Stimulated activated effector memory CD8-positive, alpha-beta T cell treated with anti-CD3 and anti-CD28 coated beads, Interleukin-12 subunit alpha, Interleukin-12 subunit beta, amount 100 ng/mL, for 72 hours (primary cell): ENCODE results near the gene HSPG2.
"Not testable (repeated sequence)": the region's sequence is repeated elsewhere in the genome, so short reads cannot be mapped to it uniquely, and the experiment has no call there.

ENCODE experiments used
- ATAC-seq: fragments of 150-1000 bp; cut with Tn5 transposase; 2 replicates; pipeline ENCODE4 v1.10.0; 2021
- DNase-seq, 2 donors: peaks; one replicate each; pipeline ENCODE4 v3.0.0; 2021 to 2022; ENCODE audit warnings: low spot score in 2 of 2
- H3K27ac Mint-ChIP-seq: one replicate; pipeline ENCODE4 v1.8.0; 2022; ENCODE audit warnings: mild to moderate bottlenecking, mixed read lengths
- H3K36me3 Mint-ChIP-seq: one replicate; pipeline ENCODE4 v1.8.0; 2022; ENCODE audit warnings: mild to moderate bottlenecking, mixed read lengths
- H3K4me1 Mint-ChIP-seq: one replicate; pipeline ENCODE4 v1.8.0; 2022; ENCODE audit warnings: mixed read lengths
- H3K4me3 Mint-ChIP-seq: one replicate; pipeline ENCODE4 v1.8.0; 2022; ENCODE audit warnings: mild to moderate bottlenecking, mixed read lengths
- H3K9me3 Mint-ChIP-seq: one replicate; pipeline ENCODE4 v1.8.0; 2022; ENCODE audit warnings: mixed read lengths

Gene HSPG2

DNA sequence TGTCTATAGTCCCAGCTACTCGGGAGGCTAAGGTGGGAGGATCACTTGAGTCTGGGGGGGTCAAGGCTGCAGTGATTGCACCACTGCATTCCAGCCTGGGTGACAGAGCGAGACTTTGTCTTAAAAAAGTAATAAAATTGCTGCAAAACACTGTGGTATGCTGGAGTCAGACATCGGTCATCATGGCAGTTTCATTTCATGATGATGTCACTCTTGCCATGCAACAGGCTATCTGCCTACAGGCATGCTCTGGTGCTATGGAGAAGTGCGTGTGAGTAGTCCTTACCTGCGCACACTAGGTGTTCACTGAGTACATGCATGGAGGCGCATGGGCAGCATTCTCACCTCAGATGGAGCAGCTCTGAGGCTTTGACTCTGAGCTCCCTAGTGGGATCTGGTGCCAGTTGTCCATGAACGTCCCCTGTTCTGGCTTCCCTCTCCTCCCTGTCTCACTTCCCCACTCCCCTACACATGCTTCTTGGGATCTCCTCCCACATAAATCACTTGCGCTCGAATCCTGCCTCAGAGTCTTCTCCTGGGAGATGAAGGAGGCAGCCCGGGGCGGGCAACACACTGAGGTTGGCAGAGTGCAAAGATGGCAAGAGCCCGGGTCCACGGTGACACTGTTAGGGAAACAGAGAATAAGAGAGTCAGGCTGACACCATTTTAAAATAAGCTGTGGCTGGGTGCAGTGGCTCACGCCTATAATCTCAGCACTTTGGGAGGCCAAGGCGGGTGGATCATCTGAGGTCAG lies 29.3 kb upstream of the HSPG2 start:
- H3K36me3 Mint-ChIP-seq = no peaks in the 10 kb centered on the region
- H3K4me3 Mint-ChIP-seq = no peak overlapping the region
- ATAC-seq (peak; percentile 53), DNase-seq (no peak)
- peaks cover 5% of the 10 kb centered on the region for H3K4me1 Mint-ChIP-seq
- no peak overlapping the region for H3K27ac Mint-ChIP-seq
- H3K9me3 Mint-ChIP-seq = no peaks in the 10 kb centered on the region

DNA sequence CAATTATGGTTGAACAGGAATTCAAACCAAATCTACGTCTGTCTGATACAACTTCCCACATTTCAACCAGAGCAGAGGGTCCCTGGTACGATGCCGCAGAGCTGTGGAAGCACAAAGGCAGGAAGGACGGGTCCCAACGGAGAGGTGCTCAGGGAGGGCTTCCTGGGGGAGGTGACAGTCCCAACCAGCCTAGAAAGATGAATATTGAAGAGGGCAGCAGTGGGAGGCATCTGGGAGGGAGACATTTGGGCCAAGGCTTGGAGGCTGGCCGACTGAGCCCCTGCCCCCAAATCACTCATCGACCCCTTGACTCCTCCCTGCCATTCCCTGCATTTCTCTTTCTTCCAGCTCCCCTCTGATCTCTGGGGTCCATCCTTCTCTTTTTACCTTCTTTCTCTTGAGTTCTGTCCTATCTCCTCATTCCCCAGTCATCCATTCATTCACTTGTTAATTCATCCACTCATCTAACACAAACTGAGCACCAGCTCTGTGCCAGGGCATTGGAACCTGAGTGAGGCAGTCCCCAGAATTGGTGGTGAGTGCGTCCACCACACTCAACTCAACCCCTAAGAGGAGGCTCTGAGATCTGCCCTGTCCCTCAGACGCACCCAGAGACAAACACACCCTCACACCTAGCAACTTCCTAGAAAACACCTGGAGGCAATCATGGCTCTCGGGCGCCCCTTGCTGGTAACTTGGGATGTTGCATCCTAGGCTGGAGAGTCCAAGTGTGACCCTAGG lies 26.5 kb upstream of the HSPG2 start:
- no peaks in the 10 kb centered on the region for H3K9me3 Mint-ChIP-seq
- no peaks in the 10 kb centered on the region for H3K36me3 Mint-ChIP-seq
- H3K27ac Mint-ChIP-seq = no peak overlapping the region
- ATAC-seq (peak; percentile 81), DNase-seq (peak; percentile 81 to 89)
- H3K4me3 Mint-ChIP-seq = no peak overlapping the region
- peaks cover 5% of the 10 kb centered on the region for H3K4me1 Mint-ChIP-seq

DNA sequence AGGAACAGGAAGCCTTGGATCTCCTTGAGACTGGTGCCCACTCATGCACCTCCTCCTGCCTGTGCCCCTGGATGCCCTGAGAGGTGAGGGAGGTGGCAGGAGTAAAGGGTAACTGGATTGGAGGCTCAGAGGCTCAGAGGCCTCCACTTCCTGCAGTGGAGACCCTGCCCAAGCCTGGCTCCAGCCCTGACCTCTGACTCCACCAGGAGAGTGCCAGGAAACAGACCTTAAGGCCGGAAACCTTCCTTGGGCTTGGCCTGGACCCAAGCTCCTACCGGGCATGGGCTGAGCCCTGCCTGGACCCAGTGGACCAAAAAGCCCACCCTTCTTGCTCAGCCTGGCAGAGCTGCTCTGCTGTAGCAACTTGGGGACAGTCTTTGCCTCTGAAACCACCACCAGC lies 24.7 kb upstream of the HSPG2 start:
- Mint-ChIP-seq H3K4me1 (peaks cover 21% of the 10 kb centered on the region), H3K9me3 (no peaks in the 10 kb centered on the region), H3K4me3 (no peak overlapping the region), H3K27ac (no peak overlapping the region), H3K36me3 (no peaks in the 10 kb centered on the region)
- DNase-seq (no peak), ATAC-seq (no peak)

DNA sequence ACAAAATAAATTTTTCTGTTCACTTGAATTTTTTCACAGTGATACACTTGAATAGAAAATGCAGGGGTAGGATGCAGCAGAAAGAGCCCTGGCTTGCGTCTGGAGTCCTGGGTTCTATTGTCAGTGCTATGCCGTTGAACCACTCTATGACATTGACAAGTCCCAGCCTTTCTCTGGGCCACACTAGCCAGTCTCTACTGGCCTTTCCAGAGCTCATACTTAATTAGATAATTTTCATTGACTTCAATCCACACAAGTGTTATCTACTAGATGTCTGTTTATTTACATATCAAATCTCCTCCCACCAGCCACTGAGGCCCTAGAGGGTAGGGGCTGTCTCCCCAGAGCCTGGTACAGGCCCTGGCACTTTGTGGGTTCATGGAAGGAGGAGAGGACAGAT lies 24.2 kb upstream of the HSPG2 start:
- no peak overlapping the region for H3K4me3 Mint-ChIP-seq
- DNase-seq = no peak
- no peak overlapping the region for H3K27ac Mint-ChIP-seq
- no peak for ATAC-seq
- peaks cover 25% of the 10 kb centered on the region for H3K4me1 Mint-ChIP-seq
- H3K36me3 Mint-ChIP-seq = no peaks in the 10 kb centered on the region
- no peaks in the 10 kb centered on the region for H3K9me3 Mint-ChIP-seq

DNA sequence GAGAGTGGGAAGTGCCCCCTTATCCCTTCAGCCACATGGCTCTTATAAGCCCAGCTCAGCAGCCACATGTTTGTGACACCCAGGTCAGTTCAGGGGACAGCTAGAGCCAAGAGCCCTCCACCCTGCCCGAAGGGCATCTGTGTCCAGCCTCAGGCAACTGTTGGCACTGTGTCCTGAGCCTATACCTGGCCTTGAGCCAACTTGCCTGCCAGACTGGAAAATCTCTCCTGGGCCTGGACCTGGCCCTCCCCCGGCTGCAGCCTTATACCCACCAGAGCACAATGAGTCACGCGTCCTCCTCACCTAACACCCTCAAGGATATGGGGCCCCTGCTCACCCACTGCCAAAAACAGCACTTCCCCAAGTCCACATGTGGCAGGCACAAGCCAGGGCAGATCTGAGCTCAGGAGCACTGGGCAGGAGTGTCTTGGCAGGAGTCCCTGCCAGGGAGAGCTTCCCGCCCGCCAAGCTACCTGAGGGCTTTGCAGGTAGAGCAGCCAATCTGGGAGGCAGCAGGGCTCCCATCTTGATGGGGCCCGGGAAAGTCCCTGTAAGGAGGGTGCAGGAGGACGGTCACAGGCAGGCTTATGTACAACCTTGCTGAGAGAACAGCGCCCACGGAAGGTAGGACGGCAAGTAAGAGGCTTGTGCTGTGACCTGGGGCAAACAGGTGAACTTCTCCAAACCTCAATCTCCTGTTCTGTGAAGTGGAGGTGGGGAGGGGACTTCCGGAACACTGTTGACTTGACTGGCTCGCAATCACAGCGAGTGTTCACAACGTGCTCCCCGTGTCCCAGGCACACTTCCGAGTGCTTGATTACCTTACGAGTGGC lies 19.8 kb upstream of the HSPG2 start:
- Mint-ChIP-seq H3K4me3 (peak overlapping the region; percentile 50), H3K9me3 (no peaks in the 10 kb centered on the region), H3K27ac (peak overlapping the region; percentile 74), H3K4me1 (peaks cover 25% of the 10 kb centered on the region), H3K36me3 (no peaks in the 10 kb centered on the region)
- ATAC-seq (peak; percentile 88), DNase-seq (no peak)

DNA sequence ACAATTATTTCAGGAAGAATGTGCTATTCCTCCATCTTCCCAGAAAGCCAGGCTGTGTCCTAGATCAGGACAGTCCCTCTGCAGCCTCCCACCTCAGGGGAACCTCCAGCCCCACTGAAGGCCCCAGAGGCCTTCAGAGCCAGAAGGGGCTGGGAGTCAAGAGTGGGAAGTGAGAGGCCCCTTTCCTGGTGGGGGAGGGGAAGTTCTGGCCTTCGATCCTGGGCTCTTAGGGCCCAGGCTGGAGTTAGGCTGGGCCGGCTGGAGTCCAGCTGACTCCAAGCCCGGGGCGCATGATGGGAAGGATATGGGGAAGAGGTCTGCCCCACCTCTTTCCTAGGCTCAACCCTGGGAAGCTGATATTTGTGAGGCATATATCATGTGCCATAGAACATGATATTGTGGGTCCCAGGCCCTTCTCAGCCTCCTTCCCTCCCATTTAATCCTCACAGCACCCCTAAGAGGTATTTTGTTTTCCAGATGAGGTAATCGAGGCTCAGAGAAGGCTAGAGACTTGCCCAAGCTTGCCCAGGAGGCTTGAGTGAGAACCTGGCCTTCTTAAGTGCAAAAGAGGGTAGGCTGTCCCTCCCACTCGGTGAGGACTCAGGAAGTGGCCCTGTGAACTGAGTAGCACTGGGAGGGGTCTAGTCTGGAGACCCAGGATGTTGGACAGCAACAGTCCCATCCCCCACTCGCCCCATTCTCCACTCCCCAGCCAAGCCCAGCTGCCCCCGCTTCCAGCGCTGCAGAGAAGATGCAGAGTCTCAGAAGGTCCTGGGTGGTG lies 18.6 kb upstream of the HSPG2 start:
- Mint-ChIP-seq H3K9me3 (no peaks in the 10 kb centered on the region), H3K27ac (no peak overlapping the region), H3K4me1 (peaks cover 25% of the 10 kb centered on the region), H3K36me3 (no peaks in the 10 kb centered on the region), H3K4me3 (no peak overlapping the region)
- DNase-seq (no peak), ATAC-seq (no peak)

DNA sequence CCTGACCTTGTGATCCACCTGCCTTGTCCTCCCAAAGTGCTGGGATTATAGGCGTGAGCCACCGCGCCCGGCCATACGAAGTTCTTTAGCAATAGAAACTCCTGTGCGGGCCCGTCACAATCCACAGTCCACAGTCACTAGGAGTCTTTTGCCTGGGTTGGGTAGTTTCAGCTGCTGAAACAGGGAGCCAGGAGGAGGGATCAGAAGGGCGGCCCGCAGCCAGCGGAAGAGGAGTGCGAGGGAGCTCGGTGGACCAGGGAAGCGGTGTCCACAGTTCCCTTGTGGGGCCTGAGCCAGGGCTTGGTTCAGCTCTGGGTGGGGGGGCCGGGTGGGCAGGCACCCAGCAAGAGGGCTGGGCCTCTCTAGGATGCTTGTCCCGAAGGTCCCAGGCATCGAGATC lies 17.9 kb upstream of the HSPG2 start:
- DNase-seq (no peak), ATAC-seq (no peak)
- Mint-ChIP-seq H3K4me1 (peaks cover 25% of the 10 kb centered on the region), H3K36me3 (no peaks in the 10 kb centered on the region), H3K9me3 (no peaks in the 10 kb centered on the region), H3K27ac (no peak overlapping the region), H3K4me3 (no peak overlapping the region)

DNA sequence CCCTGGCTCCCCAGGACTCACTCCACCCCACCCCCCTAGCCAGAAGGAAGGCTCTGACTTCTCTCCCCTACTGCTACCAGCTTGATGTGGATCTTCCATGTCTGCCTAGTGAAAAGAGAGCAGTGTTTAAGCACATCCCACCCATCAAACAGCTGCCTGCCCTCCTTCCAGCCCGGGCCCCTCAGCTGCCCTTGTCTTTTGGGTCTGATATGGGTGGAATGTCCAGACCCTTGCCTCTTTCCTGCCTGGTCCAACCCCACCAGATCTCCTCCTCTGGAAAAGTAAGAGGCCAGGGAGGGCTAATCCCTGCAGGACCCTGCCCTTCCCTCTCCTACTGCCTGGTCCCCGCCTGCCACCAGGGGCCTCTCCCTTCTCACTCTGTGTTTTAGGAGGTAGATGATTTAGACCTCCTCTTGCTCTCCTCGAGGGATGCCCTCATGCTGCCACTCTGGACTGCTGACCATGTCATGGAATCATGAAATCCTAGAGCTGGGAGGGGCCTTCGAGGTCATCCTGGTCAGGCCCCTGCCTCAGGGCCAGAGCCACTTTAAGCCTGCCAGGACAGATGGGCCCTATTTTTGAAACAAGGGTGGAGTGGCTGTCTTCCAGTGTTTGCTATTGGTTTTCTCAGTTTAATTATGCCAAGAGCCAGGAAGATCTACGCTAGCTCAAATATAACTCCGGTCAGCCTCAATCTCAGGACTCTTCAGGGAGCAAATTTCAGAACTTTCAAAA lies 15.8 kb upstream of the HSPG2 start:
- no peak for DNase-seq
- no peak for ATAC-seq
- peak overlapping the region; percentile 83 for H3K27ac Mint-ChIP-seq
- H3K36me3 Mint-ChIP-seq = no peaks in the 10 kb centered on the region
- no peaks in the 10 kb centered on the region for H3K9me3 Mint-ChIP-seq
- H3K4me3 Mint-ChIP-seq = no peak overlapping the region
- H3K4me1 Mint-ChIP-seq = peaks cover 18% of the 10 kb centered on the region

DNA sequence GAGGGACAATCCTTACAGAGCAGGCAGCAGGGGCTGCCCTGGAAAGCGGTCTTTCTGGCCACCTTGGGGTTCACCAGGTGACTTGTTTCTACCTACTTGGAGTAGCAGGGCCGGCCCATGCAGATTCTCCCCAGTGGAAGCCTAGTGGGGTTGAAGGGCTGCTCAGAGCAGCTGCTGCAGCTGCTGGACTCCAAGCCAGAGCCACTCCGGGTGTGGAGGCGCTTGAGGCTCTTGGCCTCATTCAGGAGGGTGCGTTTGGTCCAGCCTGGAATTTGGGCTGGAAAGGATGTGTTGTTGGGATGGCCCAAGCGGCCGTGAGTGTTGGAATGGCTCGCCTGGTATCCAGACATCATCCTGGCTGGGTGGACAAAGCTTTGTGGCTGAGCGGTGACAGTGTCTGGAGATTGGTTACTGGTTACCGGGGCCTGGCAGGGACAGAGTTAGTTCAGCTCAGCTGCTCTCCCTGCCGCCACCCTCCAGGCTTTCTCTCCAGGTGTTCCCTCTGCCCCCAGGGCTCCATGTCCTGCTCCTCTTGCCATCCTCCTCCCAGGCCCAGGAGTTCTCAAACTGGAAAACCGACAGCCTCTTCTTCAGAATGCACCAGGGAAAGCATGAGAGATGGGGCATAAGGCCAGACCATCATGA lies 14.2 kb upstream of the HSPG2 start:
- H3K9me3 Mint-ChIP-seq = no peaks in the 10 kb centered on the region
- no peaks in the 10 kb centered on the region for H3K36me3 Mint-ChIP-seq
- no peak overlapping the region for H3K27ac Mint-ChIP-seq
- peaks cover 5% of the 10 kb centered on the region for H3K4me1 Mint-ChIP-seq
- DNase-seq (no peak), ATAC-seq (no peak)
- no peak overlapping the region for H3K4me3 Mint-ChIP-seq

DNA sequence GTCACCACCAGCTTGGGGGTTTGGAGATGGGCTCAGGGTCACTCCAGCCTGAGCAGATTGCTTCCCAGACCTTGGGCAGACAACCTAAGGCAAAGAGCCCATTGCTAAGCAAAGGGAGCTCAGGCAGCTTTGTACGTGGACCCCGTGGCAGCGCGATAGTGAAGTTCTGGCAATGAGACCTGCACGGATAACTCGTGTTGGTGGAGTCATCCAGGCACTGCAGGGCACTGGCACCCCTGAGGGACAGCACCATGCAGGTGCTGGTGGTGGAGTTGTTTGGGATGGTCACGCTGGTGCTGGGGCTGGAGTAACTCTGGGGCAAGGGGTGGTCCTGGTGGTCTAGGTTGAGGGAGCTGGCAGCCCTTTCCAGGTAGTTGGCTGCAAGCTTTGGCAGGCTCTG lies 13.6 kb upstream of the HSPG2 start:
- no peak overlapping the region for H3K27ac Mint-ChIP-seq
- H3K4me1 Mint-ChIP-seq = no peaks in the 10 kb centered on the region
- no peak overlapping the region for H3K4me3 Mint-ChIP-seq
- peak; percentile 17 for ATAC-seq
- no peak for DNase-seq
- no peaks in the 10 kb centered on the region for H3K9me3 Mint-ChIP-seq
- H3K36me3 Mint-ChIP-seq = no peaks in the 10 kb centered on the region

DNA sequence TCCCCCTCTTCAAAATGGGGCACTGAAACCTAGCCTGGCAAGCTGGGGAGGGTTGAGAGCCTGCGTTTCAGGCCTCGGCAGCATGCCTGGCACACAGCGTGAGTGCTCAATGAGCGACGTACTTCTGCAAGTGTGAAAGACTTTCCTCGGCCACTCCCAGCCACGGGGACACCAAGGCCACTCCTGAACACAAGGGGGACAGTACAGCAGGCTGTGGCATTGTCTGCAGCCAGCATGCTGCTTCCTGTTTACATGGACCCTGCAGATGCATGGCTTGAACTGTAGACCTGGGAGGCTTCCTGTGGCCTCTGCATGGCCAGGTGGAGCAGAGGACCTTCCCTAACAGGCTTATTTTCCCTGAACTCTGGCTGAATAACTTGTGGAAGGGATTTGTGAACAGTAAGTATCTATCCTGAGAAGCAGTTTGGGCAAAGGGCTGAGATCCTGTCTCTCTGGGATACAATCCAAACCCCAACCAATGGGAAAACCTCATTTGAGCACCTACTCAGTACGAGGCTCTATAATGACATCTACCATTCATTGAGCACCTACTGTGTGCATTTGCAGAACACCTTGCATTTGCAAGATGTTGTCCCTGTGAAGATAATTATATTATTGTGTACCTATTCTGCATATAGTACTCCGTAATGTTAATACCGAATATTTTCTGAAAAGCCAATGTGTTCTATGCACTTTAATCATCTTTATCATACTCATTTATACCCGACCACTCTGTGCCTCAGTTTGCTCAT lies 9.9 kb upstream of the HSPG2 start:
- Mint-ChIP-seq H3K4me1 (no peaks in the 10 kb centered on the region), H3K9me3 (no peaks in the 10 kb centered on the region), H3K27ac (no peak overlapping the region), H3K4me3 (no peak overlapping the region), H3K36me3 (no peaks in the 10 kb centered on the region)
- ATAC-seq (no peak), DNase-seq (no peak)

DNA sequence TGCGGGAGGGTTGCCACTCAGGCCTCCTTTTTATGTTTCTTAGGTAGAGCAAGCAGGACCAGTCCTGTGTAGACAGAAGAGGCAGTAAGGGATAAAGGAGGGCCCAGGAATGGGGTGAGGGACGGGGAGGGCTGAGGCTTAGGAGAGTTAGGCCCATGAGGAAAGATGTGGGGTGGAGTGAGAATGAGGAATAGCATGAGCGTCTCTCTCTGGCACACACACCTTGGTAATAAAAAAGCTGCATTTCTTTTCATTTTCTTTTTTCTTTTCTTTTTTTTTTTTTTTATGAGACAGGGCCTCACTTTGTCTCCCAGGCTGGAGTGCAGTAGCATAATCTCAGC lies 7.6 kb upstream of the HSPG2 start:
- H3K27ac Mint-ChIP-seq = no peak overlapping the region
- DNase-seq (no peak), ATAC-seq (no peak)
- no peaks in the 10 kb centered on the region for H3K9me3 Mint-ChIP-seq
- no peaks in the 10 kb centered on the region for H3K4me1 Mint-ChIP-seq
- H3K4me3 Mint-ChIP-seq = no peak overlapping the region
- no peaks in the 10 kb centered on the region for H3K36me3 Mint-ChIP-seq

DNA sequence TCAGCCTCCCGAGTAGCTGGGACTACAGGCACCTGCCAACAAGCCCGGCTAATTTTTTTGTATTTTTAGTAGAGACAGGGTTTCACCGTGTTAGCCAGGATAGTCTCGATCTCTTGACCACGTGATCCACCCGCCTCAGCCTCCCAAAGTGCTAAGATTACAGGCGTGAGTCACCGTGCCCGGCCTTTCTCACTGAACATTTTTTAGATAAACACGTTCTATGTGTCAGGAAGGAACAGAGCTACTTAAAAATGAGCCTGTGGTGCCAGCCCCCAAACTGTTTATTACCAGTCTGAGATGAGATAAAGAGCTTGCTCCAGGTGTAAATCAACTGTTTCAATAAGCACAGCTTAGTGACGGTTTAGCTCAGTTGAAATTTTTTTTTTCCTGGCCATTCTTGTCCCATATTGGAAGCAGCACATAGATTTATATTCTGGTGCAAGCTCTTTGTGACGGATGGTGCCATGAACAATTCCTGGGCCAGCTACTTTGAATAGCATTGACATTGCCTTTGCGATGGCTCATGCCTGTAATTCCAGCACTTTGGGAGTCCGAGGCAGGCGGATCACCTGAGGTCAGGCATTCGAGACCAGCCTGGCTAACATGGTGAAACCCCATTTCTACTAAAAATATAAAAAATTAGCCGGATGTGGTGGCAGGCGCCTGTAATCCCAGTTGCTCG lies 6.0 kb upstream of the HSPG2 start:
- not testable (repeated sequence) for H3K4me1 Mint-ChIP-seq, ATAC-seq, H3K27ac Mint-ChIP-seq, H3K9me3 Mint-ChIP-seq, H3K36me3 Mint-ChIP-seq, H3K4me3 Mint-ChIP-seq, DNase-seq
